ENCODE measurements around the gene KCNQ1. TPM values are rescaled to one million over a fixed set of nuclear protein-coding genes. Genes with fewer than 3 reads are reported as not detected.

KCNQ1 gene
- polyA plus RNA-seq, 1 of the 3 experiments (the other 2 are of a cell fraction) = 0.05 TPM

DNA sequence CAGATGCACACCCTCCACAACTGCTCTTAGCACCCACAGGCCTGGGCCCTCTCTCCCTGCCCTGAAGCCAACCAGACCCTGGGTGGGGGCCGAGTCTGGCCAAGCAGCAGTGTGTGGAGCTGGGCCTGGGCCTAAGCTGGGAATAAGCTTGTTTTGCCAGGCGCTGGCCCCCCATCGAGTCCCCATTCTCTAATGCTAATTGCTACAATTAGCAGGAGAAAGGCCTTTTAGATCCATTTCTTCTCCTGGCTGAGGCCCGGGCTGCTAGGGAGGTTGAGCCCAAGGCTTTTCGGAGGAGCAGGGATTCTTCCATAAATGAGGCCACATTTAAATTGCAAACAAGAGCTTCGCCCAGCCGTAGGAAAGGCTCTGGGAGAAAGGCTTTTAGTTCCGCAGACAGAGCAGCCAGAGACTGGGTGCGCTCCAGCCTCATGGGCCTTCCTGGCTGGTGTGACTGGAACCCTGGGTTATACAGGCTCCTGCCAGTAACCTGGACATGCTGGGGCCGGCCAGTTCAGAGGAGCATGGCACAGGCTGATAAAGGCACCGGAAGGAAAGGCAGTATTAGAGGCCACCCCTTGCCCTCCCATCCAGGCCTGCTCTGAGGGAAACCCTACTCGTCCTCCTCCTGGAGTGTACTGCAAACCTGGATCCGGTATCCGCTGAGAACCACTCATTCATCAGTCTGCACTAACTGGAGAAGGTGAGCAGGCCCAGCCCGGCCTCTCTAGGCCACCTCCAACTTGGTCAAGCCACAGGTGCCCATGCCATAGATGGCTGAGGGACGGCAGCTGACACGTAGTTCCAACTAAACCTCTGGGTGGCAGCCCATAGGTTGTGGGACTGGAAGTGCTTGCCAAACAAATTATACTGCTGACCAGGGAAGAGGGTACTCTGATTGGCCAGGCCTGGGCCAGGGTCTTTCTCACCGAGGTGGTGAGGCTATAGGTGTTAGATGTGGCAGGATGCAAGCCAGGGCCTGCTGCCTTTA, 248.8 kb downstream of the KCNQ1 start:
- DNase-seq = no peak
- 65% methylated on average over 9 of the region's 18 CpGs for WGBS (ENCODE audit: low lambda C conversion rate)
- H3K27me3 ChIP-seq (ENCODE audit: insufficient read depth) = no peaks in the 10 kb centered on the region
- no peak overlapping the region for H3K4me2 ChIP-seq
- TF ChIP-seq FOXJ3 (CRISPR knock-in tag; IDR thresholded peaks at IDR 0.05) (no peak), RXRA (IDR thresholded peaks at IDR 0.05; ENCODE audit: borderline replicate concordance, low read depth) (no peak), CHD2 (IDR thresholded peaks at IDR 0.05; ENCODE audit: low read length, partially characterized antibody) (no peak), RAD21 (IDR thresholded peaks at IDR 0.05; ENCODE audit: low read length) (no peak), POLR2AphosphoS5 (IDR thresholded peaks at IDR 0.05; ENCODE audit: low read depth, low read length) (no peak), MEF2A (IDR thresholded peaks at IDR 0.05; ENCODE audit: borderline replicate concordance, low read depth) (no peak), JUND (IDR thresholded peaks at IDR 0.05) (no peak), ZBTB33 (IDR thresholded peaks at IDR 0.05; ENCODE audit: borderline replicate concordance, low read depth) (no peak), GATA2 (CRISPR knock-in tag; IDR thresholded peaks at IDR 0.05) (no peak), PBX3 (IDR thresholded peaks at IDR 0.05) (no peak), CTCF (IDR thresholded peaks at IDR 0.05) (no peak), RFX5 (IDR thresholded peaks at IDR 0.05; ENCODE audit: low read length) (no peak), MXI1 (IDR thresholded peaks at IDR 0.05; ENCODE audit: low read depth, low read length) (no peak)
- TF ChIP-seq, protein P1, sequence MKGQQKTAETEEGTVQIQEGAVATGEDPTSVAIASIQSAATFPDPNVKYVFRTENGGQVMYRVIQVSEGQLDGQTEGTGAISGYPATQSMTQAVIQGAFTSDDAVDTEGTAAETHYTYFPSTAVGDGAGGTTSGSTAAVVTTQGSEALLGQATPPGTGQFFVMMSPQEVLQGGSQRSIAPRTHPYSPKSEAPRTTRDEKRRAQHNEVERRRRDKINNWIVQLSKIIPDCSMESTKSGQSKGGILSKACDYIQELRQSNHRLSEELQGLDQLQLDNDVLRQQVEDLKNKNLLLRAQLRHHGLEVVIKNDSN (IDR thresholded peaks at IDR 0.05; ENCODE audit: borderline replicate concordance, low read depth) = no peak
- no peak overlapping the region for H3K4me3 ChIP-seq (ENCODE audit: low read depth in 2 of 2, low read length in 1 of 2)
- H3K79me2 ChIP-seq (ENCODE audit: insufficient read depth) = peaks cover 70% of the 10 kb centered on the region
- POLR2A ChIA-PET = no interaction called here
- no peaks in the 10 kb centered on the region for H3K9me2 ChIP-seq
- no peaks in the 10 kb centered on the region for H3K36me3 ChIP-seq (replicated peaks in 1 of 2; ENCODE audit: control insufficient read depth in 1 of 2, insufficient read depth in 2 of 2, low read length in 1 of 2)
- H3K9me3 ChIP-seq = no peaks in the 10 kb centered on the region
- no peak overlapping the region; a peak in 1 of 4 replicates for H3K27ac ChIP-seq (ENCODE audit: low read depth in 2 of 2, low read length in 1 of 2)
- peaks cover 0 to 54% of the 10 kb centered on the region in 2 experiments; a peak in 1 of 4 replicates for H3K4me1 ChIP-seq (ENCODE audit: control insufficient read depth in 1 of 2, insufficient read depth in 2 of 2, low read depth in 1 of 2, low read length in 1 of 2)
- CTCF ChIA-PET = interaction anchor here (1.4 to 3.5 kb wide), 7 partner anchors 10 to 193 kb away, joined by 3 to 19 read pairs (median 6); partner anchors contain the start of gene CDKN1C
- no peaks in the 10 kb centered on the region for H3F3A ChIP-seq (replicated peaks; ENCODE audit: insufficient read depth)
- no peak overlapping the region for H2AFZ ChIP-seq (ENCODE audit: low read depth)
- H3K9ac ChIP-seq = no peak overlapping the region
- peaks cover 91% of the 10 kb centered on the region for H4K20me1 ChIP-seq (ENCODE audit: insufficient read depth)

All from SK-N-SH (cell line).